HepG2 (cell line): ENCODE data around the gene COQ8B. TPM values are rescaled to one million over a fixed set of nuclear protein-coding genes. Genes with fewer than 3 reads are reported as not detected.
A peak's percentile ranks its signal among the peaks of the same experiment; 100 is the strongest.

Experiments
- ARID5B ChIP-seq: IDR thresholded peaks from 2 replicates; pipeline ENCODE4 v1.4.0; 2020; ENCODE audit warnings: mild to moderate bottlenecking, missing genetic modification reagents
- CEBPB ChIP-seq: IDR thresholded peaks from 2 replicates; pipeline ENCODE4 v1.6.1; 2011; ENCODE audit warnings: low read depth, low read length, improper control_type of control experiment, borderline replicate concordance
- FOXJ3 ChIP-seq: sonication (generic); formaldehyde crosslinking; IDR thresholded peaks from 2 replicates; pipeline ENCODE4 v1.4.0; 2020; ENCODE audit warnings: missing genetic modification reagents, mild to moderate bottlenecking, borderline replicate concordance
- IKZF1 ChIP-seq: fragments of 450-650 bp; IDR thresholded peaks from 2 replicates; pipeline ENCODE4 v1.7.1; 2016
- KIAA2018 ChIP-seq: sonication (generic); formaldehyde crosslinking; IDR thresholded peaks from 2 replicates; pipeline ENCODE4 v1.5.0; 2020; ENCODE audit warnings: mild to moderate bottlenecking, missing genetic modification reagents, borderline replicate concordance
- KLF6 ChIP-seq: IDR thresholded peaks from 2 replicates; pipeline ENCODE4 v1.8.0; 2016; ENCODE audit warnings: missing biosample characterization, missing genetic modification reagents
- SALL1 ChIP-seq: sonication (generic); formaldehyde crosslinking; IDR thresholded peaks from 2 replicates; pipeline ENCODE4 v1.8.0; 2022; ENCODE audit warnings: mild to moderate bottlenecking, missing genetic modification reagents
- SIN3A ChIP-seq: IDR thresholded peaks from 2 replicates; pipeline ENCODE4 v1.6.1; 2011; ENCODE audit warnings: low read depth, mild to moderate bottlenecking, control low read depth, low read length, borderline replicate concordance
- SMAD1 ChIP-seq: sonication (generic); formaldehyde crosslinking; IDR thresholded peaks from 2 replicates; pipeline ENCODE4 v1.4.0; 2020; ENCODE audit warnings: missing genetic modification reagents, low read depth, mild to moderate bottlenecking, borderline replicate concordance
- SMARCE1 ChIP-seq: fragments of 450-650 bp; IDR thresholded peaks from 2 replicates; pipeline ENCODE4 v1.6.1; 2017; ENCODE audit warnings: borderline replicate concordance
- SNRNP70 ChIP-seq: fragments of 200-400 bp; formaldehyde crosslinking; IDR thresholded peaks from 2 replicates; pipeline ENCODE4 v1.6.1; 2017; ENCODE audit warnings: mild to moderate bottlenecking, low read depth, low read length, moderate library complexity
- ZNF350 ChIP-seq: sonication (generic); formaldehyde crosslinking; IDR thresholded peaks from 2 replicates; pipeline ENCODE4 v1.4.0; 2020; ENCODE audit warnings: mild to moderate bottlenecking, low read depth, missing genetic modification reagents, borderline replicate concordance
- ZNF546 ChIP-seq: sonication (generic); formaldehyde crosslinking; conservative IDR thresholded peaks from 2 replicates; pipeline ENCODE4 v1.8.1; 2023; ENCODE audit warnings: mild to moderate bottlenecking, missing genetic modification reagents
- ZNF703 ChIP-seq: sonication (generic); formaldehyde crosslinking; IDR thresholded peaks from 2 replicates; pipeline ENCODE4 v1.5.1; 2020; ENCODE audit warnings: missing genetic modification reagents, mild to moderate bottlenecking, moderate library complexity, borderline replicate concordance
- ZNF781 ChIP-seq: sonication (generic); formaldehyde crosslinking; IDR thresholded peaks from 2 replicates; pipeline ENCODE4 v1.5.1; 2020; ENCODE audit warnings: borderline replicate concordance, mild to moderate bottlenecking, missing genetic modification reagents; ENCODE audit errors: not compliant biosample characterization
- ZSCAN25 ChIP-seq: sonication (generic); formaldehyde crosslinking; IDR thresholded peaks from 2 replicates; pipeline ENCODE4 v1.8.0; 2022; ENCODE audit warnings: mild to moderate bottlenecking, missing genetic modification reagents
- polyA plus RNA-seq, 8 experiments: library from polyadenylated mRNA; depleted of rRNA in 3 of 8; stranded (reverse) in 7 of 8; unstranded in 1 of 8; fragments of >200 nt; fragmentation: Illumina TruSeq in 4 of 8; extraction: Trizol in 4 of 8; gene quantifications; 2 replicates each; pipeline versions ENCODE4 v1.2.1 to v1.2.3, GENCODE V29; 2011 to 2016; ENCODE audit warnings: low read depth in 4 of 8, missing spikeins in 1 of 8, mixed read lengths in 1 of 8; ENCODE audit not compliant: insufficient read depth in 1 of 8
- total RNA-seq, 5 experiments: library from RNA; depleted of rRNA; stranded (reverse); fragments of >200 nt; fragmentation: Illumina TruSeq; extraction: Trizol; gene quantifications; 2 replicates each; pipeline ENCODE4 v1.2.3, GENCODE V29; 2016; ENCODE audit warnings: low read depth in 1 of 5

COQ8B gene
- total and polyA plus RNA-seq, 2 of the 13 experiments (the other 11 are each of a cell fraction or from before 2014, with no cell fraction given): 12.3 to 17.2 TPM

- no peak for TF ChIP-seq SNRNP70
- no peak for TF ChIP-seq ZNF781 (CRISPR knock-in tag)
- TF ChIP-seq ZNF546 (CRISPR knock-in tag): no peak
- TF ChIP-seq FOXJ3: no peak
- no peak for TF ChIP-seq SMAD1 (CRISPR knock-in tag)
- peak; percentile 44; the same call in 1 of the 2 replicates for TF ChIP-seq ZNF350 (CRISPR knock-in tag)
- TF ChIP-seq SALL1 (CRISPR knock-in tag): peak; percentile 77
- no peak for TF ChIP-seq ZNF703 (CRISPR knock-in tag)
- peak; percentile 42; the same call in 1 of the 2 replicates for TF ChIP-seq KLF6 (CRISPR knock-in tag)
- peak; percentile 57; the same call in 1 of the 2 replicates for TF ChIP-seq ZSCAN25 (CRISPR knock-in tag)
- peak; percentile 51; the same call in 1 of the 2 replicates for TF ChIP-seq ARID5B (CRISPR knock-in tag)
- TF ChIP-seq CEBPB: no peak
- TF ChIP-seq SMARCE1: no peak
- no peak for TF ChIP-seq KIAA2018
- TF ChIP-seq SIN3A: no peak
- TF ChIP-seq IKZF1: no peak
Observed at GRCh38 chr19:40718774-40719391, 2.2 kb upstream of the COQ8B start (continued).
